Measurements from ENCODE around the gene ME1. TPM values are rescaled to one million over a fixed set of nuclear protein-coding genes. Genes with fewer than 3 reads are reported as not detected.
"Not testable (repeated sequence)": the region's sequence is repeated elsewhere in the genome, so short reads cannot be mapped to it uniquely, and the experiment has no call there.

Gene ME1
- total and polyA plus RNA-seq, 2 experiments from 2014 or later: 19.0 to 19.7 TPM

DNA sequence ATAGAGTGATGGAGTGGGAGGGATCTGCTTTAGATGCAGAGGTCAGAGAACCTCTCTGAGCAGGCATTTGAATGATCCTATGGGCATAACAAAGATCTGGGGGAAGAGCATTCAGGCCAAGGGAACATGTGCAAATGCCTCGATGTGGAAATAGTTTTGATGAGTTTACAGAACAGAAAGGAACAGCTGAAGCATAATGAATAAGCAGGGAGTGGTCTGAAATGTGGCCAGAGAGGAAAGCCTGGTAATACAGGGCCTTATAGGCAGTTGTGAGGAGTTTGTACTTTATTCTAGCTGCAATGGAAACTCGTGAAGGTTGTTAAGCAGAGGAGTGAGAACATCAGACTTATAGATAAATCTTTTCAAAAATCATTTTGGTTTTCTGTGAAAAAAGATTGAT lies 33.0 kb upstream of the ME1 start:
- no peaks in the 10 kb centered on the region for H3K9me2 ChIP-seq (replicated peaks; ENCODE audit: insufficient read depth)
- H2AFZ ChIP-seq: no peak overlapping the region
- no peaks in the 10 kb centered on the region for H3K27me3 ChIP-seq
- no peaks in the 10 kb centered on the region for H4K20me1 ChIP-seq (ENCODE audit: insufficient read depth, poor library complexity, severe bottlenecking)
- H3K27ac ChIP-seq: peak overlapping the region; percentile 85
- 67% methylated on average over 2 of the region's 2 CpGs for WGBS (ENCODE audit: low lambda C conversion rate, missing lambda C conversion rate)
- H3K4me3 ChIP-seq: no peak overlapping the region
- H3K4me2 ChIP-seq: no peak overlapping the region
- no peaks in the 10 kb centered on the region for H3K79me2 ChIP-seq
- no peaks in the 10 kb centered on the region for H3K9me3 ChIP-seq (ENCODE audit: low read depth)
- no peak for TF ChIP-seq EZH2 (IDR thresholded peaks at IDR 0.05; ENCODE audit: borderline replicate concordance)
- TF ChIP-seq EZH2phosphoT487 (IDR thresholded peaks at IDR 0.05; ENCODE audit: low read depth, severe bottlenecking, unreplicated experiment): no peak
- DNase-seq (ENCODE audit: low spot score): peak; percentile 23
- H3K4me1 ChIP-seq (ENCODE audit: insufficient read depth): peaks cover 20% of the 10 kb centered on the region
- no peaks in the 10 kb centered on the region for H3K36me3 ChIP-seq (replicated peaks; ENCODE audit: insufficient read depth, low read depth)

GRCh38 chr6:83462524-83462923 lies 31.7 kb upstream of the ME1 start:
- Histone ChIP-seq H4K20me1 (ENCODE audit: insufficient read depth, poor library complexity, severe bottlenecking) (no peaks in the 10 kb centered on the region), H3K36me3 (replicated peaks; ENCODE audit: insufficient read depth, low read depth) (no peaks in the 10 kb centered on the region), H3K27ac (peak overlapping the region; percentile 85), H2AFZ (peak overlapping the region; percentile 16), H3K9me3 (ENCODE audit: low read depth) (no peaks in the 10 kb centered on the region), H3K79me2 (no peaks in the 10 kb centered on the region), H3K9me2 (replicated peaks; ENCODE audit: insufficient read depth) (no peaks in the 10 kb centered on the region), H3K27me3 (no peaks in the 10 kb centered on the region), H3K4me1 (ENCODE audit: insufficient read depth) (peaks cover 20% of the 10 kb centered on the region), H3K4me3 (no peak overlapping the region), H3K4me2 (no peak overlapping the region)
- no peak for DNase-seq (ENCODE audit: low spot score)
- WGBS (ENCODE audit: low lambda C conversion rate, missing lambda C conversion rate): 12% methylated on average over 1 of the region's 1 CpG
- TF ChIP-seq EZH2phosphoT487 (IDR thresholded peaks at IDR 0.05; ENCODE audit: low read depth, severe bottlenecking, unreplicated experiment): no peak
- no peak for TF ChIP-seq EZH2 (IDR thresholded peaks at IDR 0.05; ENCODE audit: borderline replicate concordance)
- no peak for TF ChIP-seq CTCF (IDR thresholded peaks at IDR 0.05; ENCODE audit: poor library complexity)

DNA sequence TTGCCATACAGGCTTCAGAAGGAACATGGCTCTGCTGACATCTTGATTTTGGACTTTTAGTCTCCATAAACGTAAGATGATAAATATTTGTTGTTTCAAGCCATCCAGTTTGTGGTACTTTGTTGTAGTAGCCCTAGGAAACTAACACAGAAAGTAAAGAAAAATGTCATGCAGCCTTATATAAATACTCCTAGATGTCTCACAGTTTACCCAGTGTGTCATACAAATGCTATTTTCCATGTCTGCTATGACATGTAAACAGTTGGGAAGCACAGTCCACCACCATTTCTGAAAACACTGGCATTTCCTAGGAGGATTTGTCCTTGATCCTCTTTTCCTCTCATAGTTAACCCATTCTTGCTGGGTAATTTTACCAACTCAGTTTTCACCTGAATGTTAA lies 30.6 kb upstream of the ME1 start:
- Histone ChIP-seq H3K4me1 (ENCODE audit: insufficient read depth) (peaks cover 20% of the 10 kb centered on the region), H3K9me2 (replicated peaks; ENCODE audit: insufficient read depth) (no peaks in the 10 kb centered on the region)
- no peak for DNase-seq (ENCODE audit: low spot score)

DNA sequence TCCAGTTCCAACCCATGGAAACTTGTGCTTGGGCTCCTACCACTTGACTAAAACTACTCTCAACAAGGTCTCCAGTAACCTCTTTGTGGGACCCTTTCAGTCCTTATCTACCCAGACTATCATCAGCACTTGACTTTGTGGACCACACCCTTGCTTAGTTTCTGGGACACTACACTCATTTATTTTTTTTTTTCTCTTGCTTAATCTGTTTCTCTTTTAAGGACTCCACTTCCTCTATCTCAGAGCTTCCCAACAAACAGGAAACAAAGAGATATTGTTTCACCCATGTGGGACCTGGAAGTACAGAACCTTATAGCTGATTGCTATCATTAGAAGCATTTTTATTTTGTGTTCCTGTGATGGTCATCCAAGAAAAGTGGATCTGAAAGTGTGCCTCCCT lies 28.8 kb upstream of the ME1 start:
- Histone ChIP-seq H3K4me1 (ENCODE audit: insufficient read depth) (peaks cover 20% of the 10 kb centered on the region), H3K4me2 (no peak overlapping the region), H3K27ac (no peak overlapping the region), H3K4me3 (no peak overlapping the region), H3K36me3 (replicated peaks; ENCODE audit: insufficient read depth, low read depth) (no peaks in the 10 kb centered on the region), H2AFZ (no peak overlapping the region), H4K20me1 (ENCODE audit: insufficient read depth, poor library complexity, severe bottlenecking) (no peaks in the 10 kb centered on the region), H3K27me3 (no peaks in the 10 kb centered on the region), H3K9me3 (ENCODE audit: low read depth) (no peaks in the 10 kb centered on the region), H3K79me2 (no peaks in the 10 kb centered on the region), H3K9me2 (replicated peaks; ENCODE audit: insufficient read depth) (no peaks in the 10 kb centered on the region)
- no peak for DNase-seq (ENCODE audit: low spot score)
- no peak for TF ChIP-seq EZH2 (IDR thresholded peaks at IDR 0.05; ENCODE audit: borderline replicate concordance)
- TF ChIP-seq EZH2phosphoT487 (IDR thresholded peaks at IDR 0.05; ENCODE audit: low read depth, severe bottlenecking, unreplicated experiment): no peak
- TF ChIP-seq CTCF (IDR thresholded peaks at IDR 0.05; ENCODE audit: poor library complexity): no peak

More for the DNA sequence above, 30.6 kb upstream of the ME1 start:
- H3K9me3 ChIP-seq (ENCODE audit: low read depth): no peaks in the 10 kb centered on the region
- TF ChIP-seq CTCF (IDR thresholded peaks at IDR 0.05; ENCODE audit: poor library complexity) (no peak), EZH2phosphoT487 (IDR thresholded peaks at IDR 0.05; ENCODE audit: low read depth, severe bottlenecking, unreplicated experiment) (no peak), EZH2 (IDR thresholded peaks at IDR 0.05; ENCODE audit: borderline replicate concordance) (no peak)
- 67% methylated on average over 1 of the region's 1 CpG for WGBS (ENCODE audit: low lambda C conversion rate, missing lambda C conversion rate)
- peak overlapping the region; percentile 85 for H3K27ac ChIP-seq
- no peaks in the 10 kb centered on the region for H3K27me3 ChIP-seq
- H4K20me1 ChIP-seq (ENCODE audit: insufficient read depth, poor library complexity, severe bottlenecking): no peaks in the 10 kb centered on the region
- H3K4me3 ChIP-seq: no peak overlapping the region
- H3K36me3 ChIP-seq (replicated peaks; ENCODE audit: insufficient read depth, low read depth): no peaks in the 10 kb centered on the region
- no peak overlapping the region for H2AFZ ChIP-seq
- H3K79me2 ChIP-seq: no peaks in the 10 kb centered on the region
- no peak overlapping the region for H3K4me2 ChIP-seq

DNA sequence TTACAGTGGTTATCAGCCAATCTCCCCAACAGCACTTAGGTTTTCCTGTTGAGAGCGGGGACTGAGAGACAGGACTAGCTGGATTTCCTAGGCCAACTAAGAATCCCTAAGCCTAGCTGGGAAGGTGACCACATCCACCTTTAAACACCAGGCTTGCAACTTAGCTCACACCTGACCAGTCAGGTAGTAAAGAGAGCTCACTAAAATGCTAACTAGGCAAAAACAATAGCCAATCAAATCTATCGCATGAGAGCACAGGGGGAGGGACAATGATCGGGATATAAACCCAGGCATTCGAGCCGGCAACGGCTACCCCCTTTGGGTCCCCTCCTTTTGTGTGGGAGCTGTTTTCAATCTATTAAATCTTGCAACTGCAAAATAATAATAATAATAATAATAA lies 19.2 kb upstream of the ME1 start:
- H3K9me3 ChIP-seq (ENCODE audit: low read depth); H3K79me2 ChIP-seq; H3K27ac ChIP-seq; H3K9me2 ChIP-seq (replicated peaks; ENCODE audit: insufficient read depth); H3K4me3 ChIP-seq; H3K4me2 ChIP-seq; DNase-seq (ENCODE audit: low spot score); H2AFZ ChIP-seq; H3K36me3 ChIP-seq (replicated peaks; ENCODE audit: insufficient read depth, low read depth); H3K27me3 ChIP-seq; H4K20me1 ChIP-seq (ENCODE audit: insufficient read depth, poor library complexity, severe bottlenecking); H3K4me1 ChIP-seq (ENCODE audit: insufficient read depth): not testable (repeated sequence)
- WGBS (ENCODE audit: low lambda C conversion rate, missing lambda C conversion rate): 85% methylated on average over 6 of the region's 6 CpGs

DNA sequence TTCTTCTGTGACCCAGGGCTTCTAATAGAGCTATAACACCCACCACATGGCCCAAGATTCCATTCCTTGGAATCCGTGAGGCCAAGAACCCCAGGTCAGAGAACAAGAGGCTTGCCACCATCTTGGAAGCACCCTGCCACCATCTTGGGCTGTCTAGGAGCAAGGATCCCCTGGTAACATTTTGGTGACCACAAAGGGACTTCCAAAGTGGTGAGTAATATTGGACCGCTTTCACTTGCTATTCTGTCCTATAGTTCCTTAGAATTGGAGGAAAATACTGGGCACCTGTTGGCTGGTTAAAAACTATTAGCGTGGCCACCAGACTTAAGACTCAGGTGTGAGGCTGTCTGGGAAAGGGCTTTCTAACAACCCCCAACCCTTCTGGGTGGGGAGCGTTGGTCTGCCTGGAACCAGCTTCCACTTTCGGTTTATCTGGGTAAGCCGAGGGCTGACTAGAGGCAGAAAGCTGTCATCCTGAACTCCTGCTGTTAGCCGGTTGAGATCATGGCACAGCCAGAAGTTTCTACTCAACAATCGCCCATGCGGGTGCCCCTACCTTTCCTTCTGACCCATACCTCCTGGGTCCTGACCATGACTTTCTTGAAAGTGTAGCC lies 13.3 kb upstream of the ME1 start:
- H3K4me2 ChIP-seq; H3K4me3 ChIP-seq; H3K79me2 ChIP-seq; H3K27ac ChIP-seq; H4K20me1 ChIP-seq (ENCODE audit: insufficient read depth, poor library complexity, severe bottlenecking); H2AFZ ChIP-seq; H3K27me3 ChIP-seq; H3K36me3 ChIP-seq (replicated peaks; ENCODE audit: insufficient read depth, low read depth); H3K9me2 ChIP-seq (replicated peaks; ENCODE audit: insufficient read depth); DNase-seq (ENCODE audit: low spot score); H3K9me3 ChIP-seq (ENCODE audit: low read depth); H3K4me1 ChIP-seq (ENCODE audit: insufficient read depth): not testable (repeated sequence)
- WGBS (ENCODE audit: low lambda C conversion rate, missing lambda C conversion rate): 94% methylated on average over 9 of the region's 9 CpGs
